ENCODE results near the gene SEPSECS. TPM values are rescaled to one million over a fixed set of nuclear protein-coding genes. Genes with fewer than 3 reads are reported as not detected.

Gene SEPSECS
- total and polyA plus RNA-seq, 2 of the 13 experiments (the other 11 are each of a cell fraction or from before 2014, with no cell fraction given), result 9.4 to 14.3 TPM

DNA sequence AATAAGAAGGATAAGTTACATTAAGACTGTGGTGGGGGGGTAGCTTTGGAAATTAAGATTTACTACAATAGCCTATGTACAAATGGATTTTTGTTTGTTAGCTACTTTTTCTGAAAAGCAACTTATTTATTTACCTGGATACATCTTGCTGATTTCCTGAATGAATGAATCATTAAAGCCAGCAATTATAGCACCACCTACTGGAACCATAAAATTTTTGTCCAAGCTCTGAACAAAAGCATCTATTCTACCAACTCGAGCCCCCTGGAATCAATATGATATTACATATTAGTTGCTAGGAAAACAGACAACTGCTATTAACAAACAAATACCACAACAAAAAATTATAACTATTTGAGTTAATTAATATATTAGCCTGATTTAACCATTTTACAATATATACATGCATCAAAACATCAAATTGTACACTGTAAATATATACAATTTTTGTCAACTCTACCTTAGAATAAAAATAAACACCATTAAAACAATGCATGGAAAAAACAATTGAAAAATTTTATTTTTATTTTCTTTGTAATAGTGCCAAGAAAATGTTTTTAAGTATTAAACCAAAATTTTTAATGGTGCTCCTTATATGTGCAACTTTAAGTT, 15.3 kb downstream of the SEPSECS start (continued):
- no peak for TF ChIP-seq JUN (CRISPR knock-in tag; IDR thresholded peaks at IDR 0.05)
- TF ChIP-seq ZNF33B (CRISPR knock-in tag; IDR thresholded peaks at IDR 0.05), result no peak
- TF ChIP-seq, protein P1, sequence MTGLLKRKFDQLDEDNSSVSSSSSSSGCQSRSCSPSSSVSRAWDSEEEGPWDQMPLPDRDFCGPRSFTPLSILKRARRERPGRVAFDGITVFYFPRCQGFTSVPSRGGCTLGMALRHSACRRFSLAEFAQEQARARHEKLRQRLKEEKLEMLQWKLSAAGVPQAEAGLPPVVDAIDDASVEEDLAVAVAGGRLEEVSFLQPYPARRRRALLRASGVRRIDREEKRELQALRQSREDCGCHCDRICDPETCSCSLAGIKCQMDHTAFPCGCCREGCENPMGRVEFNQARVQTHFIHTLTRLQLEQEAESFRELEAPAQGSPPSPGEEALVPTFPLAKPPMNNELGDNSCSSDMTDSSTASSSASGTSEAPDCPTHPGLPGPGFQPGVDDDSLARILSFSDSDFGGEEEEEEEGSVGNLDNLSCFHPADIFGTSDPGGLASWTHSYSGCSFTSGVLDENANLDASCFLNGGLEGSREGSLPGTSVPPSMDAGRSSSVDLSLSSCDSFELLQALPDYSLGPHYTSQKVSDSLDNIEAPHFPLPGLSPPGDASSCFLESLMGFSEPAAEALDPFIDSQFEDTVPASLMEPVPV (CRISPR knock-in tag; IDR thresholded peaks at IDR 0.05), result no peak
- TF ChIP-seq, protein P2, sequence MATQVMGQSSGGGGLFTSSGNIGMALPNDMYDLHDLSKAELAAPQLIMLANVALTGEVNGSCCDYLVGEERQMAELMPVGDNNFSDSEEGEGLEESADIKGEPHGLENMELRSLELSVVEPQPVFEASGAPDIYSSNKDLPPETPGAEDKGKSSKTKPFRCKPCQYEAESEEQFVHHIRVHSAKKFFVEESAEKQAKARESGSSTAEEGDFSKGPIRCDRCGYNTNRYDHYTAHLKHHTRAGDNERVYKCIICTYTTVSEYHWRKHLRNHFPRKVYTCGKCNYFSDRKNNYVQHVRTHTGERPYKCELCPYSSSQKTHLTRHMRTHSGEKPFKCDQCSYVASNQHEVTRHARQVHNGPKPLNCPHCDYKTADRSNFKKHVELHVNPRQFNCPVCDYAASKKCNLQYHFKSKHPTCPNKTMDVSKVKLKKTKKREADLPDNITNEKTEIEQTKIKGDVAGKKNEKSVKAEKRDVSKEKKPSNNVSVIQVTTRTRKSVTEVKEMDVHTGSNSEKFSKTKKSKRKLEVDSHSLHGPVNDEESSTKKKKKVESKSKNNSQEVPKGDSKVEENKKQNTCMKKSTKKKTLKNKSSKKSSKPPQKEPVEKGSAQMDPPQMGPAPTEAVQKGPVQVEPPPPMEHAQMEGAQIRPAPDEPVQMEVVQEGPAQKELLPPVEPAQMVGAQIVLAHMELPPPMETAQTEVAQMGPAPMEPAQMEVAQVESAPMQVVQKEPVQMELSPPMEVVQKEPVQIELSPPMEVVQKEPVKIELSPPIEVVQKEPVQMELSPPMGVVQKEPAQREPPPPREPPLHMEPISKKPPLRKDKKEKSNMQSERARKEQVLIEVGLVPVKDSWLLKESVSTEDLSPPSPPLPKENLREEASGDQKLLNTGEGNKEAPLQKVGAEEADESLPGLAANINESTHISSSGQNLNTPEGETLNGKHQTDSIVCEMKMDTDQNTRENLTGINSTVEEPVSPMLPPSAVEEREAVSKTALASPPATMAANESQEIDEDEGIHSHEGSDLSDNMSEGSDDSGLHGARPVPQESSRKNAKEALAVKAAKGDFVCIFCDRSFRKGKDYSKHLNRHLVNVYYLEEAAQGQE (IDR thresholded peaks at IDR 0.05; ENCODE audit: borderline replicate concordance in 1 of 2, low read depth in 1 of 2, low read length in 2 of 2), result no peak
- TF ChIP-seq KDM4B (CRISPR knock-in tag; IDR thresholded peaks at IDR 0.05), result no peak
- TF ChIP-seq ZNF138 (CRISPR knock-in tag; IDR thresholded peaks at IDR 0.05; ENCODE audit: low read depth), result no peak
- TF ChIP-seq, protein P3, sequence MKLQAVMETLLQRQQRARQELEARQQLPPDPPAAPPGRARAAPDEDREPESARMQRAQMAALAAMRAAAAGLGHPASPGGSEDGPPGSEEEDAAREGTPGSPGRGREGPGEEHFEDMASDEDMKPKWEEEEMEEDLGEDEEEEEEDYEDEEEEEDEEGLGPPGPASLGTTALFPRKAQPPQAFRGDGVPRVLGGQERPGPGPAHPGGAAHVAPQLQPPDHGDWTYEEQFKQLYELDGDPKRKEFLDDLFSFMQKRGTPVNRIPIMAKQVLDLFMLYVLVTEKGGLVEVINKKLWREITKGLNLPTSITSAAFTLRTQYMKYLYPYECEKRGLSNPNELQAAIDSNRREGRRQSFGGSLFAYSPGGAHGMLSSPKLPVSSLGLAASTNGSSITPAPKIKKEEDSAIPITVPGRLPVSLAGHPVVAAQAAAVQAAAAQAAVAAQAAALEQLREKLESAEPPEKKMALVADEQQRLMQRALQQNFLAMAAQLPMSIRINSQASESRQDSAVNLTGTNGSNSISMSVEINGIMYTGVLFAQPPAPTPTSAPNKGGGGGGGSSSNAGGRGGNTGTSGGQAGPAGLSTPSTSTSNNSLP (IDR thresholded peaks at IDR 0.05; ENCODE audit: low read depth, low read length), result peak; percentile 26; the same call in 1 of the 2 replicates
